PC-3 (cell line): ENCODE results near the gene BARHL1.

Experiments used
- EZH2 ChIP-seq: fragments of 300-600 bp; sonication (generic); IDR thresholded peaks from one replicate; pipeline ENCODE4 v1.6.1; 2017; ENCODE audit warnings: antibody characterized with exemption, mild to moderate bottlenecking, low read length; ENCODE audit not compliant: unreplicated experiment
- TF ChIP-seq, protein P1 (sequence below): fragments of 300-600 bp; sonication (generic); conservative IDR thresholded peaks from 2 replicates; pipeline ENCODE4 v1.5.1; 2017; ENCODE audit warnings: antibody characterized with exemption, low read depth, mild to moderate bottlenecking, low read length

DNA sequence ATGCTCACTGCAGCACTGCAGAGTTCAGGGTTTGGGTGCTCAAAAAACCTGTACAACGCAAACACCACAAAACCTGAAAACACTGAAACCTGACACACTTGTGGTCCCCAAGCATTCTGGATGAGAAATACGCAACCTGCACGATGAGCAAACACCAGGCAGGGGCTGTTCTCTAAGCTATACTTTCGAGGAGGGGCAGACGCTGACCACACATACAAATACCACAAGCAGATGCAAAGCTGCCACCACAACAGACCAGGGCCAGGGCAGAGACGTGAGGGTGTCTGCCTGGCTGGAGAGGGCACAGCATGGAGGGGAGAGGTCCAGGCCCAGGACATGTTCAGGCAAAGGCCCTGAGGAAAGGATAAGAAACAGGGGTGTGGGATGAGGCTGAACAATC lies 23.0 kb downstream of the BARHL1 start:
- TF ChIP-seq, protein P1, sequence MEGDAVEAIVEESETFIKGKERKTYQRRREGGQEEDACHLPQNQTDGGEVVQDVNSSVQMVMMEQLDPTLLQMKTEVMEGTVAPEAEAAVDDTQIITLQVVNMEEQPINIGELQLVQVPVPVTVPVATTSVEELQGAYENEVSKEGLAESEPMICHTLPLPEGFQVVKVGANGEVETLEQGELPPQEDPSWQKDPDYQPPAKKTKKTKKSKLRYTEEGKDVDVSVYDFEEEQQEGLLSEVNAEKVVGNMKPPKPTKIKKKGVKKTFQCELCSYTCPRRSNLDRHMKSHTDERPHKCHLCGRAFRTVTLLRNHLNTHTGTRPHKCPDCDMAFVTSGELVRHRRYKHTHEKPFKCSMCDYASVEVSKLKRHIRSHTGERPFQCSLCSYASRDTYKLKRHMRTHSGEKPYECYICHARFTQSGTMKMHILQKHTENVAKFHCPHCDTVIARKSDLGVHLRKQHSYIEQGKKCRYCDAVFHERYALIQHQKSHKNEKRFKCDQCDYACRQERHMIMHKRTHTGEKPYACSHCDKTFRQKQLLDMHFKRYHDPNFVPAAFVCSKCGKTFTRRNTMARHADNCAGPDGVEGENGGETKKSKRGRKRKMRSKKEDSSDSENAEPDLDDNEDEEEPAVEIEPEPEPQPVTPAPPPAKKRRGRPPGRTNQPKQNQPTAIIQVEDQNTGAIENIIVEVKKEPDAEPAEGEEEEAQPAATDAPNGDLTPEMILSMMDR: no peak
- TF ChIP-seq EZH2: no peak
